ENCODE measurements around the gene ATP11A.

Gene ATP11A

DNA sequence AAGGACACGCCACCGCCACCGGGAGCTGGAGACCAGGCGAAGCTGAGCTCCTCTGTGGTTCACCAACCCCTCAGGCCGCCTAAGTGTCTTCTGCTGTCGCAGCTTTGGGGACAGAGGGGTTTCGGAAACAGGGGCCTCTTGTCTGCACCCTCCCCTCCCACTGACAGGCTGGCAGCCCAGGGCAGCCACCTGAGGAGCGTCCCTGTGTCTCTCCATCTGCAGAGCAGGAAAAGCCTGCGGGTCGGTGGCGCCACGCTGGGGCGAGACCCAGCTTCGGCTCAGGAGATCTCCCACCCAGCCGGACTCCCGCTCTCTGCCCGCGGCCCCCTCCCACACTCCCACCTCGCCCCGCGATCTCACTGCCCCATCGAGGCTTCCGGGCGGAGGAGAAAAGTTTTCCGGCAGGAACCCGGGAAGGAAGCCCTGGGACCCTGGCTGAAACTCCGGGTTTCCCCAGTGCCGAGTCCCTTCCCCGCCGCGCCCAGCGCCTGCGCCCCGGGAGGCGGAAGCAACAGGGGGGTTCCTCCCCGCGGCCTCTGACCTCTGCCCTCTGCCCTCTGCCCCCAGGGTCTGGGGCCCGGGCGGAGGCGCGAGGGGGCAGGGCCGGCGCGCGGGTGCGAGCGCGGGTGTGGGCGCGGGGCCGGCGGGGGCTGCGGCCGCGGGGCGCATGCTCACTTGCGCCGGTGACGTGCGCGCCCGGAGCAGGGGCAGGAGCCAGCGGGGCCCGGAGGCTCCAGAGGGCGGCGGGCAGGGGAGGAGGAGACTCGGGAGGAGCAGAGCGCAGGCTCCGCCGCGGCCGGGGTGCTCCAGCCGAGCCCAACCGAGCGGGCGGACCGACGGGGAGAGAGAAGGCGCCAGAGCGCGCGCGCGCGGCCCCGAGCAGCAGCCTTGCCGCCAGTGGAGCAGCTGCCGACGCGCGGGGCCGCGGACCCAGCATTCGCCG lies at the start of gene ATP11A:
Gene ATP11A, plus strand, starts transcription at position 736 of the 943 bp plus-strand sequence. CDS start 379 bp downstream, outside the sequence.
- peak; percentile 75 for DNase-seq (ENCODE audit: low read depth)

DNA sequence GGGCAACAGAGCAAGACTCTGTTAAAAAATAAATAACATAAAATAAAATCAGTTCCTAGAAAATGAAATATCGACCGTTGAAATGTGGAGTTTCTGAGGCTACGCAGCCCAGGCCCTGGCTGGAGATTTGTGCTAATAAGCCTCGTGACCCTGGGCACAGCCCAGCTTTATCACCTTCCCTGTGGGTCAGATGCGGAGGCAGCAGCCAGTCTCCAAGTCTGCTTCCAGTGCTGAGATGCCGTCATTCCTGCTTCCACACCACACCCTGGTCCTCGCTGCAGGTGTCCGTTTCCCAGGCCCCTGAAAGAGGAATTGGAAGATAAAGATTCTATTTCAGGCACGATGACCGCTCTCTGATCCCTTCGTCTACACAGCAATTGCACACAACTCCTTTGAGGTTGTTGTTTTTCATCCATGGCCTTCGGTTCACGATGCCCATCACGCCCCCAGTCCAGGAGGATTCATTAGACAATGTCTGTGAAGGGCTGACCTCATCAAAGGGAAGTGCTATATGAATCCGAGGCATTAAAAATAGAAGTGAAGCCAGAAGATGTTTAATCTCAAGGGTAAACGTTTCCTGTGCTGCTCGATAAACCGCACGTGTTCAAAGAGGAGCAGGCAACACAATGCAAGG lies 48.3 kb upstream of the ATP11A start:
- DNase-seq (ENCODE audit: low read depth) = no peak

DNA sequence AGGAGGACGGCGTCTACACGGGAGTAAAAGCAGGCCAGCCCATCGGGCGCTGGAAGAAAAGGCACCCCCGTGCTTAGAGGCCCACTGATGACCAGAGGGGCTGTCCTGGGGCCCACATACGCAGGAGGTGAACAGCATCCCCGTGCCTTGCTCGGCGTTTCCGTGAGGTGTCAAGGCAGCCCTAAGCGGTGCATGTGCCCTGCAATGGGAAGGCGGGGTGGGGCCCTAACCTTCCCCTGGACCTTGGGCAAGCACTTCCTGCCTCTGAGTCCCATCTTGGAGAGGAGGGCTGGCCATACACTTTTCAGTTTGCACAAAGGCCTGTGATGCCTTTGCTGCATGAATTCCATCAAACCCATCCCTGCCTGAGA lies 47.8 kb upstream of the ATP11A start:
- no peak for DNase-seq (ENCODE audit: low read depth)

DNA sequence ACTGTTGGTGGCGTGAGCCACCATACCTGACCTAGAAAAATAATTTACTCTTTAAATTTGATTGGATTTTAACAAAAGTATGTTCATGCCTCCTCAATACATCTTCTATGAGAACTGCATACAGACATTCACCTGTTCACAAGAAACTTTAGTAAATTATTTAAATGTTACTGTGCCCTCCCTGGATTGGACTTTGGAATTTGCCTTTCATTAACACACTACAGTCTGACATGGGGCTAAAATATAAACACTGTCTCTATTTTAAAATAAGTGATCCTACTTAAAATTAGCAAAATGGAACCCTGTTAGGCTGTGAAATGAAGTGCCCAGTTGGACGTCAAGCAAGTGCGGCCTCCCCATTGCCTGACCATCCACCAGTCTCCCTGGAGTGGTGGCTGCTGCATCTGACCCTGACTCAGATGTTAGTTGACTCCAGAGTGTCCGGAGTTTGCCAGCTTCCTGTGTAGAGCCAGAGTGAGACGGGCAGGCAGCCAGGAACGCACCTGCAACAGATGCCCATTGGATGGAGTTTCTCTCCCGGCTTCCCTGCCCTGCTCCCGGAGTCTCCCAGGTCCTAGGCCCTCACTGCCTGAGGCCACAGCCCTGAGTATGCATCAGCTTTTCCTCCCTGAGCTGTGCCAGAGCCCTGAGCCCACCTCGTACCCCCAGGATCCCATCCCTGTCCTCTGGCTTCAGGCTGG lies 45.9 kb upstream of the ATP11A start:
- no peak for DNase-seq (ENCODE audit: low read depth)

DNA sequence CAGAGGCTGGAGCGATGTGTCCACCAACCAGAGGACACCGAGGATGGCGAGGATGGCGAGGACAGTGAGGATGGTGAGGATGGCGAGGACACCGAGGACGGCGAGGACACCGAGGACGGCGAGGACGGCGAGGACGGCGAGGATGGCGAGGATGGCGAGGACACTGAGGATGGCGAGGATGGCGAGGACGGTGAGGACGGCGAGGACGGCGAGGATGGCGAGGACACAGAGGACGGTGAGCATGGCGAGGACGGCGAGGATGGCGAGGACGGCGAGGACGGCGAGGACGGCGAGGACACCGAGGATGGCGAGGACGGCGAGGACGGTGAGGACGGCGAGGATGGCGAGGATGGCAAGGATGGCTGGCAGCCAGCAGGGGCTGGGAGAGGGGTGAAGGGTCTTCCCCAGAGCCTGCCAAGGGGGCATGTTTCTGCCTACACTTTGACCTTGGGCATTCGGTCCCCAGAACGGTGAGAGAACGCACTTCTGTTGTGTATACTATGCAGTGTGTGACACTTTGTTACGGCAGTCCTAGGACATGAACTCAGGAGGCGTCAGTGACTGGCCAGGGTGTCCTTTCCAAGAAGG lies 44.4 kb upstream of the ATP11A start:
- no peak for DNase-seq (ENCODE audit: low read depth)

DNA sequence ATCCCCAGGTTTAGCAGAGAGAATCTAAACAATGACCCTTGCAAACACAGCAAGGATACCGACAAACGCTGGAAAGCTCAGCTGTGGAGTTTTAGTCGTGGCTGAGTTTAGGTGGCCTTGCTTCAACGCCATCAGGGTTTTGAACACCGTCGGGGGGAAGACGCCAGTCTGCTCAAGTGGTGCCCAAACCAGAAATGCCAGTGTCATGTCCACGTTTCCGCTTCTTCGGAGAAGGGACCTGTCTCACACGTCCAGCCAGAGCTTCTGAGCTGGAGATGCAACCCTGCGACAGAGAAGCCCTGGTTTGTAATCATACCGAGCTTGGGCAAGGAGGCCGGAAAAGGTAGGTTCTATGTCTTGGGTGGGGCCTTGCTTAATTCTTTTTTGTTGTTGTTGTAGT lies 42.6 kb upstream of the ATP11A start:
- no peak for DNase-seq (ENCODE audit: low read depth)

DNA sequence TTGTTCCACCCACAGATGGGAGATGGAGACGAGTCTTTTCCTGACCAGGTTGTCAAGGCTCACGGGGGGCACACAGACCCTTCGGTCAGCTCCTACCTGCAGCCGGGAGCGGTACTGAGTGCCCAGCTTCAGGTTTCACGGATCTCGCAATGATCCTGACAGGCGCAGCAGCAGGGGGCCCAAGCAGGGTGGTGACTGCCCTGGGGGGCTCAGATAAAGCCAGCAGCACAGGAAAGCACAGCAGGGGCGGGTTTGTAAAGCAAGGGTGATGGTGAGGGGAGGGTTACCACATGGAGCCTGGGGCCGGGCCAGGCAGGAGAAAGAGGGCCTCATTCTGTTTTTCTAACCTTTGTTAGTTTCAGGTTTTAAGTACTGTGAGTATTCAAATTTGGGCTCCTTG lies 41.7 kb upstream of the ATP11A start:
- DNase-seq (ENCODE audit: low read depth) = no peak

DNA sequence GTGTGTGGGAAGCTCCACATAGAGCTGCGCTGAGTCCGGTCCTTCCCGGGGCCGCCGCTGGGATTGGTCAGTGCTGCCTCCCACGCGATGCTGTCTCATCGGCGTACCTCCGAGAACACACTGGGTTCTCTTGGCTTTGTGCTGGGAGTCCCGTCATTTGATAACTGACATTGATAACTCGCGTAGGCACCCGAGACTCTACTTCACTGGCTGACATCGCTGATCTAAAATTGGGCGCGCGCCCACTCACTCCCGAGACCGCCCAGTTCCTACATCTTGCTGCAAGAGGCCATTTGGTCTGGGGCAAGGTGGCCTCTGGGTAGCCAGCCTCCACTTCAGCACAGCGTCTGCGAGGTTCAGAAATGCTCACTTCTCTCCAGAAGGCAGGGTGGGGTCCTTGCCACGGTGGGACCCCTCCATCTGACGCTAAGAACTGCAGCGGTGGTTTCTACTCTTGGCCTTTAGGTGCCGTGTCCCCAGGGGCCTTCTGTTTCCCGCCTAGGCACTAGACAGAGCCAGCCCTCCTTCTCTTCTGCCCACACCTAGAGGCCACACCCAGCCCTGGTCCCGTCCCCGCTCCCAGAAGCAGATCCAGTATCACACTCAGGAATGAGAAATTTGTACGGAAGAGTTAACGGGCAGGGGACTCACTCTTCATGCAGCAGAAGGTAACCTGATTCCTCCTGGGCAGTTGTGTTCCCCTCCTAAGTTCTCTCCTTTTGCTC lies 40.7 kb upstream of the ATP11A start:
- no peak for DNase-seq (ENCODE audit: low read depth)

DNA sequence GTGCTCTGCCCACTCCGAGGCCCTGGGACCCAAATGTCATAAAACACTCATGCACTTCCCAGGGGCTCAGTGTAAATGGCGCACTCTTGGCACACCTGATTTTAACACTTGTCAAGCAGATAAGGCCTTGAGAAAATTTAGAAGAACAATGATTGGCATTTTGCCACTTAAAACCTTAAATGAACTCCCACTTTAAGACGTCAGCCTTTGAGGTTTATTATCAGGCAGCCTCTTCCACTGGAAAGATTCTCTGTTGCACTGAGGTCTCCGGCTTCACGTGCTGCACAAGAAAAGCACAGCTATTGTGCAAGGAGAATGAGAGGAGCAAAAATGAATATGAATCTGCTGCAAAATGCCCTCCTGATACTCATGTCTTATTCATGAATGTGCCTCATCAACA lies 38.5 kb upstream of the ATP11A start:
- DNase-seq (ENCODE audit: low read depth) = no peak

DNA sequence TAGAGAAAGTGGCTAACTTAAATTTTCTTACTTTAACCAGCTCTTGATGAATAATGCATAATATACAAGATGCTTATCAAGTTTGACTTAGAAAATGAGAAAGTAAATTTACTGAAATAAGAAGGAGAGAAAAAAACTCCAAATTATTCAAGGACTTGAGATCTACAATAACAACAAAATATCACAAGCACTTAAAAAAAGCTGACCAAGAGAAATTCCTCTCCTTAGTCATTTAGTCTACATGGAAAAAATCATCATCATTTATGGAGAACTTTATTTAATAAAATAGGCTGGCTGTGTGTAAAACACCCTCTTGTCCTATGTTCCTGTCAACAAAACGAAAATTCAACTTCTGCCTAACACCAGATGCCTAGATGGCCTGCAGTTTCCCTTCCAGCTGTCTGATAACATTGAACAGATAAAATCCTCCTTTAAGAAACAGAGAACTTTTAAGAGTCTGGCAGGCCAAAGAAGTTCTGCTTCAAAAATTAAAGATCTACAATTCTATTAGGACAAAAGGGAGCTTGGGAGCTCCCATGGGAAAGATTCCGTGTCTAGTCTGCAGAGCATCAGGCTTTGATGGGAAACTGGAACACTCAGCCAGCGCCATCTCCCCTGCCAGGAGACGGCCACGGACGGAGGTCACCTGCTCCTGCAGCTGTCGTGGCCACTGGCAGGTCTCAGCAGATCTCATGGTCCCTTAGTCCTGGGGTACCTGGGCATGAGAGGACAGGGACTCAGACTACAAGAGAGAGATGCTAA lies 37.9 kb upstream of the ATP11A start:
- DNase-seq (ENCODE audit: low read depth) = no peak

DNA sequence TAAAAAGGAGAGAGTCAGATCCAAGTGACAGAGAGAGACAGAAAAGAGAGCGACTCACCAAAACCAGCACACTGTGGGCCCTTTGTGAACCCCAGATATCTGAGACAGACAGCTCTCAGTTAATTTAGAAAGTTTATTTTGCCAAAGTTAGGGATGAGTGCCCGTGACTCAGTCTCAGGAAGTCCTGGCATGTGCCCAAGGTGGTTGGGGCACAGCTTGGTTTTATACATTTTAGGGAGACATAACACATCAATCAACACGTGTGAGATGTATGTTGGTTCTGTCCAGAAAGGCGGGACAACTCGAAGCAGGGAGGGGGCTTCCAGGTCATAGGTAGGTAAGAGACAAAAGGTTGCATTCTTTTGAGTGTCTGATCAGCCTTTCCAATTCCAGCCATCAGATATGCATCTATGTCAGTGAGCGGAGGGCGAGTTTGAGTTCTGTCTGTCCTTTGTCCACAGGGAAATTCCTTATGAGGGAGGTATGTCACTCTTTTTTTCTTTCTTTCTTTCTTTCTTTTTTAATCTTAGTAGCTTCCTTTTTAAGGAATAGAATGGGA lies 37.2 kb upstream of the ATP11A start:
- no peak for DNase-seq (ENCODE audit: low read depth)

DNA sequence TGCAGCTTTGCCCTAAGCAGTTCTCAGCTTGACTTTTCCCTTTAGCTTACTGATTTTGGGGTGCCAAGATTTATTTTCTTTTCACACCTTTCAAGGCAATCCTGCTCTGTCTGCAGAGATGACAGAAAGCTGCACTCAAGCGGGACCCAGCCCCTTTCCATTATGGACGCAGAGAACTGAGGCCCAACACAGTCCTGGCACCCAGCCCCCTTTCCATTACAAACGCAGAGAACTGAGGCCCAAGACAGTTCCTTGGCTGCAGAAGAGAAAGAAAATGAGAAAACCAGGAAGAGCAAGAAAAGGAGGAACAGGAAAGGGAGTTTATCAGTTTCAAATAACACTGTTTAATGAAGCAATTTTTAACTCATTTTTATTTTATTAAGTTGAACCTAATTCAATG lies 36.8 kb upstream of the ATP11A start:
- no peak for DNase-seq (ENCODE audit: low read depth)

DNA sequence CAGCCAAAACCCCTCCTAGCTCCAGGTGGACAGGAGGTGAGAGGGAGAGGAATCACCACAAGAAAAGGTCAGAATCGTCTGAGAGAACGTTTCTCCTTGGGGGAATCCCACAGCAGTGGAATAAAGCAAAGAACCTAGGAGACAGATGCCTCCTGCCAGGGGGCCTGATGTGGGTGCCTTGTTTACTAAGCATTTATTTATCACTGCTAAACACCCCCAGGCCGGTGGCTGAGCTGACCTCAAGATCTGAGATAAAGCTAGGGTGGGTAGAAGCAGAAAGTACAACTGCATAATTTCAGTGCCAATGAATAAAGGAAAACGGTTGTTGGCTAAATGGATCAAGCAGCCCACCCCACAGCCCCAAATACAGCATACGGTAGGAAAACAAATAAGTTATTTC lies 33.9 kb upstream of the ATP11A start:
- DNase-seq (ENCODE audit: low read depth) = no peak

DNA sequence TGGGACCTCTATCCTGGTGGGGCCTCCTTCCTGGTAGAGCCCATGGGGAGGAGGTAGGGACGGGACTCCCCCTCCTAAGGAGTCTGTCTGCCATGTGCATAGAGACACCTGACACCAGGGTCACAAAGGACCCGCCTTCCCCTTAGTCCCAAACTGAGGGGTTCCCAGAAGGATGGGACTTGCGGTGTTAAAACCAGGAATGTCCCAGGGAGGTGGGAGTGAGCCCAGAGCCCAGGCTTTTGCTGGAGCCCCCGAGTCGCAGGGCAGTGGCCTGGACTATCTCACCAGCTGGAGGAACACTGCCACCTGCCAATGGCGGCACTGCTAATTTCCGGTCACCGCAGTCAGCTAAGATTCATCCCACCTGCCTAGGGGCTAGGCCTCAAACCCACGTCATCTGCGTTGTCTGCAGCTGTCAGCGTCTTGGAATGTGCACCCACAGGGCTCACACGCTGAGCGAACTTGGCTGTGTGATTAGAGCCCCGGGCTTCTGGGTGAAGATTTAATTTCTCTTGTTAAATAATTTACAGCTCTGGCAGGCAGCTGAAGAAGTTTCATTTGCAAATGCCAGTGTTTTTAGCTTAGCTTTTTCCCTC lies 31.9 kb upstream of the ATP11A start:
- DNase-seq (ENCODE audit: low read depth) = no peak

DNA sequence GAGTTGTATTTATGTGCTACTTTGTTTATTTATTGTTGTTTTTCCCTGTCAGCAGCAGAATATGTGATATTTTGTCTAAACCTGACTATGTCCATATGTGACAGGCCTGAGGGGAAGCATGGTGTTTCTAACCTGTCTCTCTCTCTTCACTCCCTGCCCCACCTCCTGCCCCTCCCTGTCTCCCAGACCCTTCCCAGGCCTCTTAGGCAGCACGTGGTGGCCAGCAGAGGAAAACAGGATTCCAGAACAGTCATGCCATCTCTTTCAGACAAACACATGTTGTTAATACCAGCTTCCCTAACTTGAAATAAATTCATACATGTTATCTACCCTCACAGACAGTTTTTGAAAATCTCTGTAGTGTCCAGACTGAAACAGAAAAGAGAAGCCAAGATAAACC lies 31.0 kb upstream of the ATP11A start:
- DNase-seq (ENCODE audit: low read depth) = no peak

DNA sequence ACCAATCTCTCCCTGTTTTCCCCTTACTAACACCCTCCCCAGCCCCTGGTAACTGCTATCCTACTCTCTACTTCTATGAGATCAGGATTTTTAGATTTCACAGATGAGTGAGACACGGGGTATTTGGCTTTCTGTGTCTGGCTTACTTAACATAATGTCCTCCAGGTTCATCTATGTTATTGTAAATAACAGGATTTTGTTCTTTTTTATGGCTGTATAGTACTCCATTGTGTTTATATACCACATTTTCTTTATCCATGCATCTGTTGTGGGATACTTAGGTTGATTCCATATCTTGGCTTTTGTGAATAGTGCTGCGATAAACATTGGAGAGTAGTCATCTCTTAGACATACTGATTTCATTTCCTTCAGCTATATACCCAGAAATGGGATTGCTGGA lies 28.5 kb upstream of the ATP11A start:
- no peak for DNase-seq (ENCODE audit: low read depth)

DNA sequence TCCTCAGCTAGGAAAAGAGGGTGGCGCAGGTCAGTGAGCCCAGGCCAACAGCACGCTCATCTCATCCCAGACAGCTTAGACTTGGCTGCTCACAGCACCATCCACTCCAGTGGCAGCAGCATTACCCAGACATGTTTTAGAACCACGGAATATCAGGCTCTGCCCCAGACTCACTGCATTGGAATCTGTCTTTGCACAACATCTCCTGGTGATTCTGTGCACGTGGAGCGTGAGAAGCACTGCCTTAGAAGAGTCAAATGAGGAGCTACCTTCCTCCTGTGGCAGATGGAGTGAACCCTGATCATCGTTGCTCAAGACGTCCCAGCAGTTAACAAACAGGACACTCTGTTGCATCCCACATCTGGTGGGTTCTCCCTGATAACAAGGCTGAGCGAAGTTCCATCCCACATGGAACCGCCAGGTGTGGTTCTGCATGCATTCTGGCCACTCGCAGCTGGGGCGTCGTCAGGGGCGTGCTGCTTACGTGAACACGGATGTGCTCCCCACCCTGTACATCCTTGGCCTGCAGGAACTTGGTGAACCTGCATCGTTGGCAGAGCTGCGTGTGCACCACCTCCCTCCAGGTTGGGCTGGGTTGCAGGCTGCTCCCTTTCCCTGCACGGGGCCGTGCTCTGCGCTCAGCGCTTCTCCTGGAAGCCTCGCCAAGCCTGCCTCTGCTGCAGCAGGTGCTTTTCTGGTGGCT lies 25.2 kb upstream of the ATP11A start:
- no peak for DNase-seq (ENCODE audit: low read depth)

DNA sequence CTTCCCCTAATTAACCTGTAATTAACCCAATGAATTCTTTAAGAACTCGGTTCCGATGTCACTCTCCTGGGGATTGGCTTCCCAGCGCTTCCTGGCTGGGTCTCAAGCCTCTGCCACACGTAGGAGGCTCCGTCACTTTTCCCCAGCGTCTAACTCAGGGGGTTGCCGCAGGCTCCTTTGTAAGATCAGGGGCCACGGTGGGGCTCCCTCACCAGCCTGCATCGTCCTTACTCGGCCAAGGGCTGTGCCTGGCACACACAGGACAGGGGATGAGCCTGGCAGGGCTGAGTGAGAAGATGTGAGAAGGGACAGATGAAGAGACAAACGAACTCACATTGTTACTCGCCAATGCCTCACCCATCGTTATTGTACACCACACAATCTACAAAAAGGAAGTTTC lies 20.9 kb upstream of the ATP11A start:
- no peak for DNase-seq (ENCODE audit: low read depth)

DNA sequence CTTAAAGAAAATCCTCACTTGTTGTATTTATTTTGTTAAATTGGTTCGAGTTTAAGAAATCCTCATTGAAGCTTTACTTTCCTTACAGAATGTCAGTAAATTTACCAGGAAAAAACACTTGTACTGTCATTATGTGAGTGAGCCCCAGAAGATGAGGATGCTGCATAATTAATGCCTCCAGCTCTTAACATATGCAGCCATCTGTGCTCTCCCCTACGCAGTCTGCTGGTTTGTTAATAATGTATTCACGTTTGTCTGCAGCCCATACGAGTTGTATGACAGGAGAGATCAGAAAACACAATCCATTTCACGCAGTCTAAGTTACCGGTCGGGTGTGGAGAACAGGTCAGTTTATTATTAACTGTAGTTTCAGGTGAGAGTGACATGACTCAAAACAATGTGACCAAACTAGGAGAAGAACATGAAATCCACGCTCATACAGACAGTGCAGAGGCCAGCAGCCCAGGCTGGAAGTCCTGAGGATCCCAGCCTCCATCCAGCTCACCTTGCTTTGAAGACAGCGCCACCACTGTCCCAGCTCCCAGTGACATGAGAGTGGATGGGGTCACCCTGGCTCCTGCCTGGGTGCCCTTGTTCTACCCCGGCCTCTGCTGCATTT lies 19.8 kb upstream of the ATP11A start:
- DNase-seq (ENCODE audit: low read depth) = no peak

Data from activated T-cell treated with anti-CD3 and anti-CD28 coated beads for 24 hours (primary cell).